SK-N-SH treated with all-trans-retinoic acid at 6 μM for 48 hours (cell line): Measurements from ENCODE around the gene SMCHD1.

ENCODE experiments used
- ATAC-seq: fragments of 200-7000 bp; cut with Tn5 transposase; 3 replicates; pipeline ENCODE4 v1.9.1; 2020; ENCODE audit warnings: mild to moderate bottlenecking, moderate library complexity
- ARNTL ChIP-seq: fragments of 450-650 bp; formaldehyde crosslinking; IDR thresholded peaks from 2 replicates; pipeline ENCODE4 v1.5.0; 2020; ENCODE audit warnings: low read depth, mild to moderate bottlenecking, moderate library complexity, borderline replicate concordance
- BACH2 ChIP-seq: fragments of 250-450 bp; sonication (Bioruptor Pico); IDR thresholded peaks from 2 replicates; pipeline ENCODE4 v1.9.0; 2021; ENCODE audit warnings: mild to moderate bottlenecking, borderline replicate concordance
- CREB5 ChIP-seq: fragments of 250-450 bp; sonication (Bioruptor Pico); IDR thresholded peaks from 2 replicates; pipeline ENCODE4 v1.5.1; 2020; ENCODE audit warnings: low read depth, mild to moderate bottlenecking, moderate library complexity
- CSDC2 ChIP-seq: fragments of 250-450 bp; sonication (Bioruptor Pico); IDR thresholded peaks from 2 replicates; pipeline ENCODE4 v1.5.0; 2020; ENCODE audit warnings: mild to moderate bottlenecking, moderate library complexity
- ESRRG ChIP-seq: fragments of 250-450 bp; sonication (Bioruptor Pico); IDR thresholded peaks from 2 replicates; pipeline ENCODE4 v1.6.1; 2021; ENCODE audit warnings: mild to moderate bottlenecking
- GLIS3 ChIP-seq: fragments of 250-450 bp; sonication (Bioruptor Pico); IDR thresholded peaks from 2 replicates; pipeline ENCODE4 v1.5.0; 2020; ENCODE audit warnings: mild to moderate bottlenecking, moderate library complexity
- ISL1 ChIP-seq: fragments of 250-450 bp; sonication (Bioruptor Pico); IDR thresholded peaks from 2 replicates; pipeline ENCODE4 v2.1.2; 2022; ENCODE audit warnings: mild to moderate bottlenecking, moderate library complexity
- OSR1 ChIP-seq: fragments of 250-450 bp; sonication (Bioruptor Pico); IDR thresholded peaks from 2 replicates; pipeline ENCODE4 v1.8.0; 2022; ENCODE audit warnings: moderate library complexity, mild to moderate bottlenecking, inconsistent platforms
- POU6F1 ChIP-seq: fragments of 250-450 bp; sonication (Bioruptor Pico); IDR thresholded peaks from 2 replicates; pipeline ENCODE4 v1.8.0; 2021; ENCODE audit warnings: low read depth, mild to moderate bottlenecking, moderate library complexity, borderline replicate concordance
- PPARA ChIP-seq: fragments of 250-450 bp; sonication (Bioruptor Pico); IDR thresholded peaks from 2 replicates; pipeline ENCODE4 v1.5.0; 2020; ENCODE audit warnings: mild to moderate bottlenecking, borderline replicate concordance
- TCF4 ChIP-seq: fragments of 250-450 bp; sonication (Bioruptor Pico); IDR thresholded peaks from 2 replicates; pipeline ENCODE4 v1.8.0; 2021; ENCODE audit warnings: mild to moderate bottlenecking, moderate library complexity, borderline replicate concordance
- TOX ChIP-seq: fragments of 250-450 bp; sonication (Bioruptor Pico); IDR thresholded peaks from 2 replicates; pipeline ENCODE4 v1.8.0; 2021; ENCODE audit warnings: mild to moderate bottlenecking, moderate library complexity, borderline replicate concordance
- ZC3H10 ChIP-seq: fragments of 250-450 bp; sonication (Bioruptor Pico); IDR thresholded peaks from 2 replicates; pipeline ENCODE4 v1.5.1; 2021; ENCODE audit warnings: mild to moderate bottlenecking, moderate library complexity
- ZFP3 ChIP-seq: fragments of 250-450 bp; sonication (Bioruptor Pico); IDR thresholded peaks from 2 replicates; pipeline ENCODE4 v1.5.0; 2020; ENCODE audit warnings: mild to moderate bottlenecking, moderate library complexity
- ZFP30 ChIP-seq: fragments of 450-650 bp; formaldehyde crosslinking; IDR thresholded peaks from 2 replicates; pipeline ENCODE4 v1.5.0; 2022; ENCODE audit warnings: mild to moderate bottlenecking, moderate library complexity
- ZNF70 ChIP-seq: fragments of 450-650 bp; formaldehyde crosslinking; IDR thresholded peaks from 2 replicates; pipeline ENCODE4 v1.5.0; 2020; ENCODE audit warnings: mild to moderate bottlenecking, moderate library complexity
- ZNF8 ChIP-seq: fragments of 450-650 bp; formaldehyde crosslinking; IDR thresholded peaks from 2 replicates; pipeline ENCODE4 v1.5.0; 2020; ENCODE audit warnings: mild to moderate bottlenecking, moderate library complexity
- TF ChIP-seq, protein P1 (sequence below): fragments of 250-450 bp; sonication (Bioruptor Pico); IDR thresholded peaks from 2 replicates; pipeline ENCODE4 v1.8.0; 2020; ENCODE audit warnings: mild to moderate bottlenecking, moderate library complexity, borderline replicate concordance
- TF ChIP-seq, protein P2 (sequence below): fragments of 250-450 bp; sonication (Bioruptor Pico); IDR thresholded peaks from 2 replicates; pipeline ENCODE4 v1.5.0; 2020; ENCODE audit warnings: mild to moderate bottlenecking, moderate library complexity

Gene SMCHD1

GRCh38 chr18:2719040-2719439 lies 63.5 kb downstream of the SMCHD1 start:
- no peak for ATAC-seq
- TF ChIP-seq OSR1 (CRISPR knock-in tag) (no peak), ISL1 (CRISPR knock-in tag) (no peak), ZNF8 (CRISPR knock-in tag) (no peak), ZC3H10 (CRISPR knock-in tag) (no peak), TCF4 (CRISPR knock-in tag) (no peak), ZNF70 (CRISPR knock-in tag) (no peak), CREB5 (no peak), TOX (CRISPR knock-in tag) (no peak), ZFP30 (CRISPR knock-in tag) (no peak), CSDC2 (CRISPR knock-in tag) (no peak), BACH2 (CRISPR knock-in tag) (no peak), ZFP3 (no peak), POU6F1 (CRISPR knock-in tag) (no peak), ESRRG (CRISPR knock-in tag) (no peak), ARNTL (CRISPR knock-in tag) (no peak), GLIS3 (CRISPR knock-in tag) (no peak), PPARA (CRISPR knock-in tag) (no peak)
- TF ChIP-seq, protein P1, sequence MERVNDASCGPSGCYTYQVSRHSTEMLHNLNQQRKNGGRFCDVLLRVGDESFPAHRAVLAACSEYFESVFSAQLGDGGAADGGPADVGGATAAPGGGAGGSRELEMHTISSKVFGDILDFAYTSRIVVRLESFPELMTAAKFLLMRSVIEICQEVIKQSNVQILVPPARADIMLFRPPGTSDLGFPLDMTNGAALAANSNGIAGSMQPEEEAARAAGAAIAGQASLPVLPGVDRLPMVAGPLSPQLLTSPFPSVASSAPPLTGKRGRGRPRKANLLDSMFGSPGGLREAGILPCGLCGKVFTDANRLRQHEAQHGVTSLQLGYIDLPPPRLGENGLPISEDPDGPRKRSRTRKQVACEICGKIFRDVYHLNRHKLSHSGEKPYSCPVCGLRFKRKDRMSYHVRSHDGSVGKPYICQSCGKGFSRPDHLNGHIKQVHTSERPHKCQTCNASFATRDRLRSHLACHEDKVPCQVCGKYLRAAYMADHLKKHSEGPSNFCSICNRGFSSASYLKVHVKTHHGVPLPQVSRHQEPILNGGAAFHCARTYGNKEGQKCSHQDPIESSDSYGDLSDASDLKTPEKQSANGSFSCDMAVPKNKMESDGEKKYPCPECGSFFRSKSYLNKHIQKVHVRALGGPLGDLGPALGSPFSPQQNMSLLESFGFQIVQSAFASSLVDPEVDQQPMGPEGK (CRISPR knock-in tag) = no peak
- TF ChIP-seq, protein P2, sequence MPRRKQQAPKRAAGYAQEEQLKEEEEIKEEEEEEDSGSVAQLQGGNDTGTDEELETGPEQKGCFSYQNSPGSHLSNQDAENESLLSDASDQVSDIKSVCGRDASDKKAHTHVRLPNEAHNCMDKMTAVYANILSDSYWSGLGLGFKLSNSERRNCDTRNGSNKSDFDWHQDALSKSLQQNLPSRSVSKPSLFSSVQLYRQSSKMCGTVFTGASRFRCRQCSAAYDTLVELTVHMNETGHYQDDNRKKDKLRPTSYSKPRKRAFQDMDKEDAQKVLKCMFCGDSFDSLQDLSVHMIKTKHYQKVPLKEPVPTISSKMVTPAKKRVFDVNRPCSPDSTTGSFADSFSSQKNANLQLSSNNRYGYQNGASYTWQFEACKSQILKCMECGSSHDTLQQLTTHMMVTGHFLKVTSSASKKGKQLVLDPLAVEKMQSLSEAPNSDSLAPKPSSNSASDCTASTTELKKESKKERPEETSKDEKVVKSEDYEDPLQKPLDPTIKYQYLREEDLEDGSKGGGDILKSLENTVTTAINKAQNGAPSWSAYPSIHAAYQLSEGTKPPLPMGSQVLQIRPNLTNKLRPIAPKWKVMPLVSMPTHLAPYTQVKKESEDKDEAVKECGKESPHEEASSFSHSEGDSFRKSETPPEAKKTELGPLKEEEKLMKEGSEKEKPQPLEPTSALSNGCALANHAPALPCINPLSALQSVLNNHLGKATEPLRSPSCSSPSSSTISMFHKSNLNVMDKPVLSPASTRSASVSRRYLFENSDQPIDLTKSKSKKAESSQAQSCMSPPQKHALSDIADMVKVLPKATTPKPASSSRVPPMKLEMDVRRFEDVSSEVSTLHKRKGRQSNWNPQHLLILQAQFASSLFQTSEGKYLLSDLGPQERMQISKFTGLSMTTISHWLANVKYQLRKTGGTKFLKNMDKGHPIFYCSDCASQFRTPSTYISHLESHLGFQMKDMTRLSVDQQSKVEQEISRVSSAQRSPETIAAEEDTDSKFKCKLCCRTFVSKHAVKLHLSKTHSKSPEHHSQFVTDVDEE (CRISPR knock-in tag) = no peak

GRCh38 chr18:2723207-2723606 lies 67.7 kb downstream of the SMCHD1 start:
- ATAC-seq = no peak

More at GRCh38 chr18:2723207-2723606, 67.7 kb downstream of the SMCHD1 start:
- no peak for TF ChIP-seq ESRRG (CRISPR knock-in tag)
- no peak for TF ChIP-seq CREB5
- no peak for TF ChIP-seq ZFP30 (CRISPR knock-in tag)
- TF ChIP-seq, protein P2 (CRISPR knock-in tag) = no peak
- no peak for TF ChIP-seq ZFP3
